ENCODE data around the gene PANK4.

PANK4 gene

DNA sequence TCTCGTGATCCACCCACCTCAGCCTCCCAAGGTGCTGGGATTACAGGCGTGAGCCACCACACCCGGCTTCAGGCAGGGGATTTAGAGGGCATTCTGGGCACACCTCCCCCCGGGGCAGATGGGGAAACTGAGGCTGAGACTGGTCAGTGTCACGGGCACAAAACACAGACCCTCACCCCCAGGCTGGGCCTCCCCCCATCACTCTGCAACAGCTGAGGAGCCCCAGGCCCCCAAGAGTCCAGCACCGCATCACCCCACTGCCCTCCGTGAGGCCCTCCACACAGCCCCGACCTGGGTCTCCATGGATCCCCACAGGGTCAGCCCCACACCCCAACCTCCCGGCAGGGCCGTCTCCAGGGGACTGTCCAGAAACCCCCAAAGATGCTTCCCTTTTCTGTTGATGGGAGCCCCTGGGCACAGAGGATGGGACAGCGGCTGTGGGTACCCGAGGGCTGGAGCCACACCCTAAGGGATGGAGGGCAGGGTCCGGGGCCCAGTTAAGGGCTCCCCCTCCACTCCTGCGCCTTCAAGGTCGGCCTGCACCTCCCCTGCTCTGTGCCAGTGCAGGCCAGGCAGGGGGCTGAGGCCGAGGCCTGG is 40.8 kb upstream of the PANK4 start:
- Histone ChIP-seq H3K9me2 (replicated peaks; ENCODE audit: insufficient read depth, low read length) (no peaks in the 10 kb centered on the region), H3K4me2 (ENCODE audit: low read depth, low read length) (no peak overlapping the region), H3K9me3 (replicated peaks; ENCODE audit: insufficient read depth, low read length) (no peaks in the 10 kb centered on the region), H3K9ac (ENCODE audit: low read length) (no peak overlapping the region), H3K27me3 (replicated peaks; ENCODE audit: insufficient read depth, low read length) (peaks cover 48% of the 10 kb centered on the region), H3K79me2 (ENCODE audit: low read length) (no peaks in the 10 kb centered on the region), H3K4me3 (ENCODE audit: low read length) (no peak overlapping the region), H4K20me1 (ENCODE audit: insufficient read depth, low read length) (no peaks in the 10 kb centered on the region), H2AFZ (ENCODE audit: low read length) (no peak overlapping the region), H3K27ac (ENCODE audit: low read length) (no peak overlapping the region), H3K36me3 (replicated peaks; ENCODE audit: insufficient read depth, low read length) (no peaks in the 10 kb centered on the region), H3F3A (ENCODE audit: insufficient read depth, low read length) (no peaks in the 10 kb centered on the region), H3K4me1 (ENCODE audit: low read length) (no peaks in the 10 kb centered on the region)
- DNase-seq = no peak
- TF ChIP-seq, protein P1, sequence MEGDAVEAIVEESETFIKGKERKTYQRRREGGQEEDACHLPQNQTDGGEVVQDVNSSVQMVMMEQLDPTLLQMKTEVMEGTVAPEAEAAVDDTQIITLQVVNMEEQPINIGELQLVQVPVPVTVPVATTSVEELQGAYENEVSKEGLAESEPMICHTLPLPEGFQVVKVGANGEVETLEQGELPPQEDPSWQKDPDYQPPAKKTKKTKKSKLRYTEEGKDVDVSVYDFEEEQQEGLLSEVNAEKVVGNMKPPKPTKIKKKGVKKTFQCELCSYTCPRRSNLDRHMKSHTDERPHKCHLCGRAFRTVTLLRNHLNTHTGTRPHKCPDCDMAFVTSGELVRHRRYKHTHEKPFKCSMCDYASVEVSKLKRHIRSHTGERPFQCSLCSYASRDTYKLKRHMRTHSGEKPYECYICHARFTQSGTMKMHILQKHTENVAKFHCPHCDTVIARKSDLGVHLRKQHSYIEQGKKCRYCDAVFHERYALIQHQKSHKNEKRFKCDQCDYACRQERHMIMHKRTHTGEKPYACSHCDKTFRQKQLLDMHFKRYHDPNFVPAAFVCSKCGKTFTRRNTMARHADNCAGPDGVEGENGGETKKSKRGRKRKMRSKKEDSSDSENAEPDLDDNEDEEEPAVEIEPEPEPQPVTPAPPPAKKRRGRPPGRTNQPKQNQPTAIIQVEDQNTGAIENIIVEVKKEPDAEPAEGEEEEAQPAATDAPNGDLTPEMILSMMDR (IDR thresholded peaks at IDR 0.05; ENCODE audit: low read length) = no peak
- no peak for TF ChIP-seq EZH2 (optimal IDR thresholded peaks at IDR 0.05; ENCODE audit: low read depth, low read length)
- no peak for TF ChIP-seq EZH2phosphoT487 (IDR thresholded peaks at IDR 0.05; ENCODE audit: low read length)

DNA sequence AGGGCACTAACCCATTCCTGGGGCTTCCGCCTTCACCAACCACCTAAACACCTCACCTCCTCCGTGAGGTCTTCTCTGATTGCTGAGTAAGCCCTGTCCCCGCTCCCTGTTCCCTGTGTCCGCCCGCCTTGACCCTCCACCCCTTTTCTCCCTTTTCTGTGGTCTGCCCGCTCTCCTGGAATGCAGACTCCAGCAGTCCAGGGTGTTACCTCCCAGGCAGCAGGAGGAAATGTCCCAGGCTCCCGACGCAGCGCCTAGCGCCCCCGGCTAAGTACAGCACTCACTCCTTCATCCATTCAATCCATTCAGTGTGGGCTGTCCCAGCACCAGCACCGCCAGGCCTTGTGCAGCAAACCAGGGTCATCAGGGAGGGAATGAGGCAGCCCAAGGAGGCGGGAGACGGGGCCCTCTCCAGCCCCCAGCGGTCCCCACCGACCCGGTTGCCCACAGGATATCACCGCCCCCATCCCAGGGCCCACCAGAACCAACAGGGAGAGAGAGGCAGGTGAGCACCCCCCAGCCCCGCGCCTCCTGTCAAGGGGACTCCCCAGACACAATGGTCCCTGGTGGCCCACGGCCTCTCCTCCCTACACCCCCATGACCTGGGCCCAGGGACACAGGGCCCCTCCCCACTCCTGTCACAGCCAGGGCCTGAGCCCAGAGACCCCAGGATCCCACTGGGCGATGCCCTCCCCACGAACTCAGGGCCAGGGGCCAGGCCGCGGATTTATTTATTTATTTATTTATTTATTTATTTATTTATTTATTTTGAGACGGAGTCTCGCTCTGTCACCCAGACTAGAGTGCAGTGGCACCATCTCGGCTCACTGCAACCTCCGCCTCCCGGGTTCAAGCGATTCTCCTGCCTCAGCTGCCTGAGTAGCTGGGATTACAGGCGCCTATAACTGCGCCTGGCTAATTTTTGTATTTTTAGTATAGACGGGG is 40.0 kb upstream of the PANK4 start:
- TF ChIP-seq, protein P1 (IDR thresholded peaks at IDR 0.05; ENCODE audit: low read length) = no peak
- TF ChIP-seq EZH2phosphoT487 (IDR thresholded peaks at IDR 0.05; ENCODE audit: low read length) (no peak), EZH2 (optimal IDR thresholded peaks at IDR 0.05; ENCODE audit: low read depth, low read length) (no peak)
- Histone ChIP-seq H3K79me2 (ENCODE audit: low read length) (no peaks in the 10 kb centered on the region), H2AFZ (ENCODE audit: low read length) (no peak overlapping the region), H3K4me2 (ENCODE audit: low read depth, low read length) (no peak overlapping the region), H3K27ac (ENCODE audit: low read length) (no peak overlapping the region), H3K4me3 (ENCODE audit: low read length) (no peak overlapping the region), H3K27me3 (replicated peaks; ENCODE audit: insufficient read depth, low read length) (peaks cover 40% of the 10 kb centered on the region), H3K36me3 (replicated peaks; ENCODE audit: insufficient read depth, low read length) (no peaks in the 10 kb centered on the region), H3K9me2 (replicated peaks; ENCODE audit: insufficient read depth, low read length) (no peaks in the 10 kb centered on the region), H3K9ac (ENCODE audit: low read length) (no peak overlapping the region), H3F3A (ENCODE audit: insufficient read depth, low read length) (no peaks in the 10 kb centered on the region), H3K9me3 (replicated peaks; ENCODE audit: insufficient read depth, low read length) (no peaks in the 10 kb centered on the region), H3K4me1 (ENCODE audit: low read length) (no peaks in the 10 kb centered on the region), H4K20me1 (ENCODE audit: insufficient read depth, low read length) (no peaks in the 10 kb centered on the region)
- DNase-seq = no peak

DNA sequence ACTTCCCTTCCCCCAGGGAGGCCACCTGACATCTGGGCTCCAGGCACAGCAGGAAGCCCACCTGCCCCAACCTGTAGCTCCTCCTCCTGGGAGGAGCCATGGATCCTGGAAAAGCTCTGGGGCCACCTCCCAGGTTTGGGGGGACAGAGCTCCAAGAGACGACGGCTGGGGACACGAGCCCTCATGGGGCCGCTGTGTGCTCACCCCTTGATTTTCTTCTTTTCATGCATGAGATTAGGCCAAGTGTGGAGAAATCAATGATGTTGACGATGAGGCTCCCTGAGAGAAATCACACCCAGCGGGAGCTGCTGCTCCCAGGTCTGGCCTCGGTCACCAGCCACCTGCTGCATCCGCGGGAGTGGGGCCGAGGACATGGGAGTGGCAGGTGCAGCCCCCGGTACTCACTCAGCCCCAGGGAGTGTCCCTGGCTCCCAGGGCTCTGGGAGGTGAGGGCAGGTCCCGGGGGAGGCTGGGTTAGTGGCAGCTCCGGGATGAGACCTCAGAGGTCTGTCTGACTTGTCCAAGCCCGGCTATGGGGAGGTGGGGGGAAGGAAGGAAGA is 38.5 kb upstream of the PANK4 start:
- Histone ChIP-seq H3K27me3 (replicated peaks; ENCODE audit: insufficient read depth, low read length) (peaks cover 25% of the 10 kb centered on the region), H3K4me2 (ENCODE audit: low read depth, low read length) (no peak overlapping the region)
- DNase-seq = no peak

More for the DNA sequence above, 38.5 kb upstream of the PANK4 start:
- Histone ChIP-seq H3K36me3 (replicated peaks; ENCODE audit: insufficient read depth, low read length) (no peaks in the 10 kb centered on the region), H4K20me1 (ENCODE audit: insufficient read depth, low read length) (no peaks in the 10 kb centered on the region), H3K9me3 (replicated peaks; ENCODE audit: insufficient read depth, low read length) (no peaks in the 10 kb centered on the region), H2AFZ (ENCODE audit: low read length) (no peak overlapping the region), H3K9me2 (replicated peaks; ENCODE audit: insufficient read depth, low read length) (no peaks in the 10 kb centered on the region), H3F3A (ENCODE audit: insufficient read depth, low read length) (no peaks in the 10 kb centered on the region), H3K4me3 (ENCODE audit: low read length) (no peak overlapping the region), H3K9ac (ENCODE audit: low read length) (no peak overlapping the region), H3K4me1 (ENCODE audit: low read length) (no peaks in the 10 kb centered on the region), H3K79me2 (ENCODE audit: low read length) (no peaks in the 10 kb centered on the region), H3K27ac (ENCODE audit: low read length) (no peak overlapping the region)
- TF ChIP-seq EZH2 (optimal IDR thresholded peaks at IDR 0.05; ENCODE audit: low read depth, low read length) (no peak), EZH2phosphoT487 (IDR thresholded peaks at IDR 0.05; ENCODE audit: low read length) (no peak)
- TF ChIP-seq, protein P1 (IDR thresholded peaks at IDR 0.05; ENCODE audit: low read length) = no peak

All from MM.1S (cell line).